ENCODE results near the gene LRRN2. TPM values are rescaled to one million over a fixed set of nuclear protein-coding genes. Genes with fewer than 3 reads are reported as not detected.

Gene LRRN2
- total RNA-seq, 1 donor from 2014 or later, result 6.5 TPM

GRCh38 chr1:204605791-204606190 lies 79.7 kb downstream of the LRRN2 start:
- no peak for TF ChIP-seq CTCF (IDR thresholded peaks at IDR 0.05)
- Histone ChIP-seq H3K27me3 (no peaks in the 10 kb centered on the region), H3K36me3 (no peaks in the 10 kb centered on the region), H3K4me1 (no peaks in the 10 kb centered on the region), H3K4me3 (no peak overlapping the region), H3K27ac (no peak overlapping the region), H3K9me3 (no peaks in the 10 kb centered on the region)
- intact Hi-C loops (cut with DNase I), result no loop called here
- DNase-seq (ENCODE audit: low spot score in 2 of 2), result no peak

DNA sequence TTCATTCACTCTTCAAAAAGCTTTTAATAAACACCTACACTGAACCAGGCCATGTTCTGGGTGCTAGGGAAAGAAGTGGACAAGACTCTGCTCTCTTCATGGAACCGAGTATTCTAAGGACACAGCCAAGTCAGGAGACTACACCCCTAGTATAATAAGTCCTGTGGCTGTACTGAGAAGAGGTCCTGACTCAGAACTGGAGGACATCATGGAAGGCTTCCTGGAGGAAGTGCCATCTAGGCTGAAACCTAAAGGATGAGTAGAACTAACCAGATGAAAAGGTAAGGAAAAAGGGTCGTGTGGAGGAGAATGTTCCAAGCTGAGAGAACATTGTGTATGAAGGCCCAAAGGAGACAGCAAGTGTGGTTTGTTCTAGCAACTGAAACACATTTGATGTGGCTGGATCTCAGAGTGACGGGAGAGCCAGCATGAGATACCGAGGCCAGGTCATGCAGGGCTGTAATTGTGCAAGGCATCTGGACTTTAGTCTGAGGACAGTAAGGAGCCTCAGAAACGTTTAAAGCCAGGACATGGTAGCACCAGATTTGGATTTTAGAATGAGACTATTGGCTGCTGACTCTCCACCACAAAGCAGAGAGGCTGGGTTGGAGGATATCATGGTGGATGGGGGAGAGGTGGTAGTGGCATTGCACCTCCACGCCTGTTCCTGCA lies 82.5 kb downstream of the LRRN2 start:
- Histone ChIP-seq H3K36me3 (no peaks in the 10 kb centered on the region), H3K27me3 (no peaks in the 10 kb centered on the region), H3K9me3 (no peaks in the 10 kb centered on the region), H3K27ac (no peak overlapping the region), H3K4me3 (no peak overlapping the region), H3K4me1 (no peaks in the 10 kb centered on the region)
- TF ChIP-seq CTCF (IDR thresholded peaks at IDR 0.05), result no peak
- no peak for DNase-seq (ENCODE audit: low spot score in 2 of 2)
- intact Hi-C loops (cut with DNase I), result no loop called here

DNA sequence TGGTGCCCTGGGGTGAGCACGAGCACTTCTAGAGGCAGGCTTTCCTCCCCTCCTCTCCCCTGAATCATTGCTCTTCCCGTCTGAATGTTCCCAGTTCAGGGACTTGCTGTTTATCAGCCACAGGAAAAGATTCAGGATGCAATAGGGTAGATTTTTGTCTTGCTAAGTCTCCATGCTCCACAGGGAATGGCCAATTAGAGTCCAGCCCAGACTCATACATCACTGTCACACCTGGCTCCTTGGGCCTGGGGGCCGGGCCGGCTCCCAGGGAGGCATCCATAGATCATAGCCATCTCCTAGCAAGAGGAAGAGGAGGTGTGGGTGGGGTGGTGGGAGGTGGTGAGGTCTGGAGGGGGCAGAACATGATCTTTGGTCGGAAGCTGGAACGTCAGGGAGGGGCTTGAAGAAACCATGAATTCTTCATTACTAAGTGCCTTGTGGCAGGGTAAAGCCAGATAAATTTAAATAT lies 83.4 kb downstream of the LRRN2 start:
- Histone ChIP-seq H3K4me1 (no peaks in the 10 kb centered on the region), H3K27ac (no peak overlapping the region), H3K4me3 (no peak overlapping the region), H3K36me3 (no peaks in the 10 kb centered on the region), H3K27me3 (no peaks in the 10 kb centered on the region), H3K9me3 (no peaks in the 10 kb centered on the region)
- intact Hi-C loops (cut with DNase I), result no loop called here
- TF ChIP-seq CTCF (IDR thresholded peaks at IDR 0.05), result no peak
- DNase-seq (ENCODE audit: low spot score in 2 of 2), result no peak

- no peak for DNase-seq (ENCODE audit: low spot score in 2 of 2)
- Histone ChIP-seq H3K27me3 (no peaks in the 10 kb centered on the region), H3K9me3 (no peaks in the 10 kb centered on the region), H3K4me3 (no peak overlapping the region), H3K4me1 (no peaks in the 10 kb centered on the region), H3K27ac (no peak overlapping the region), H3K36me3 (no peaks in the 10 kb centered on the region)
- intact Hi-C loops (cut with DNase I), result no loop called here
- TF ChIP-seq CTCF (IDR thresholded peaks at IDR 0.05), result no peak
Measured at GRCh38 chr1:204600968-204601367, 84.6 kb downstream of the LRRN2 start.

GRCh38 chr1:204600203-204600602 lies 85.3 kb downstream of the LRRN2 start:
- no peaks in the 10 kb centered on the region for H3K36me3 ChIP-seq
- no peak overlapping the region for H3K27ac ChIP-seq
- no peak for DNase-seq (ENCODE audit: low spot score in 2 of 2)
- intact Hi-C loops (cut with DNase I), result no loop called here
- H3K4me3 ChIP-seq, result no peak overlapping the region
- H3K9me3 ChIP-seq, result no peaks in the 10 kb centered on the region
- TF ChIP-seq CTCF (IDR thresholded peaks at IDR 0.05), result no peak
- no peaks in the 10 kb centered on the region for H3K27me3 ChIP-seq
- no peaks in the 10 kb centered on the region for H3K4me1 ChIP-seq

DNA sequence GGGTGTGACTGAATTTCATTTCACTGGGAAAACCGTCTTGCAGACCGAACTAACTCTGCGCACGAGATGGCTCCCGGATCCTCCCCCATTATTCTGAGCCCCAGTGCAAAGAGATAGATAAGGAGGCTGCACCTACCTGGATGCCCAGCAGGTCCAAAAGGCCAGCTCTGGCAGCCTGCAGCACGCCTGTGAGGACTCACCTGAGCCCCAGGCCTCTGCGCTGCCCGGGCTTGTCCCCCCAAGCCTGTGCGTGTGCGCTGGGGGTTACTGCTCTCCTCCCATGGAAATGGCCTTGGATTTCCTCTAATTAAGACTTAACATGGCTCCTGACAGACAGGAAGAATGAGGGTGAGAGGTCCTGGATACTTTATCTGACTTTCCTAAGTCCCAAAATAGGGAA lies 85.9 kb downstream of the LRRN2 start:
- Histone ChIP-seq H3K4me1 (no peaks in the 10 kb centered on the region), H3K9me3 (no peaks in the 10 kb centered on the region)
- DNase-seq (ENCODE audit: low spot score in 2 of 2), result no peak

More for the DNA sequence above, 85.9 kb downstream of the LRRN2 start:
- Histone ChIP-seq H3K36me3 (no peaks in the 10 kb centered on the region), H3K27ac (no peak overlapping the region), H3K27me3 (no peaks in the 10 kb centered on the region), H3K4me3 (no peak overlapping the region)
- no peak for TF ChIP-seq CTCF (IDR thresholded peaks at IDR 0.05)
- intact Hi-C loops (cut with DNase I), result no loop called here

All from ascending aorta (tissue), 2 donors.